HG03045 (cell line): ENCODE results near the gene TPP2.

Experiments
- ATAC-seq: cut with Tn5 transposase; IDR thresholded peaks from one replicate; pipeline ENCODE4 v1.9.1; 2021; ENCODE audit warnings: mild to moderate bottlenecking, moderate library complexity; ENCODE audit not compliant: unreplicated experiment

Gene TPP2

DNA sequence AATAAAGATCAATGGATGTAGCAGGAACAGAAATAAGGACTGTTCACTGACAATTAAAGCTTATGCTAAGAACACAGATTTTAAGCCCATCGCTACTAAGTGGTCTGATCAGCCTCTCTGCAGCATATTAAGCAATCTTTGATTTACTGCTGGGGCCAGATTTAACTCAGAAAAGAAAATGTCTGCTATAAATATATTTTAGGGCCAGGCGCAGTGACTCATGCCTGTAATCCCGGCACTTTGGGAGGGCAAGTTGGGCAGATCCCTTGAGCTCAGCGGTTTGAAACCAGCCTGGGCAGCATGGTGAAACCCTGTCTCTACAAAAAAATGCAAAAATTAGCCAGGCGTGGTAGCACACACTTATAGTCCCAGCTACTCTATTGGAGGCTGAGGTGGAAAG lies 55.1 kb downstream of the TPP2 start:
- ATAC-seq: no peak

DNA sequence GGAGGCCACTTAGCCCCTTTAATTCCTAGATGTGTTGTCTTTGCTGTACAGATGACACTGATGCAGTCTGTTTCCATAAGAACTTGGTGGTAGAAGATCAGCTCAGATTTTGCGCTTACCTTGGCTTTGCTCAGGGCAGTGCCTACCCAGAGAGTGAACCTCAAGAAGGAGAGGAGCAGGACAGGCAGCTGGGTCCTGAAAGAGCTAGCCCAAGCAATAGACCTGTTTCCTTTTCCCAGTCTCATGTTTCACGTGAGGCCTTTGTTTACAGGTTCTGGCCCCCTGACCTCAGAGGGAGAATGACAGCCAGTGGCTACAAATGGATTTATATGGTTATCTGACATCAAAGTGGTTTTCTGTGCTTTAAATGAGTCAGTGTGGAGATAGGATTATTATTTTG lies 58.0 kb downstream of the TPP2 start:
- ATAC-seq: no peak

DNA sequence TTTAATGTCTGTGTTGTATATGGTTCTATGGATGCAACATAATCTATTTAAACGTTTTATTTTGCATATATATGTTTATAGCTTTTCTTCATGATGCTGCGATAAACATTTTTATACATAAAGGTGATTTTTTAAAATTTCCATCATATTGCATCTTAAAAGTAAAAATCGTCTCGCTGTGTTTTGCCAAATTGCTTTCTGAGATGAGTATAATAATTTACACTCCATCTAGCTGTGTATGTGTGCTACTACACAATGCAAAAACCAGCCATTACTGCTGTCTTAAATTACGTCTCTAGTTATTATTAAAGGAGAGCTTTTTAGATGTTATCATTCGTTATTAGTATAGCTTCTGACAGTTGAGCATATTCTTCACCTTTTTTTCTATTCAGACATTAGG lies 60.8 kb downstream of the TPP2 start:
- no peak for ATAC-seq

DNA sequence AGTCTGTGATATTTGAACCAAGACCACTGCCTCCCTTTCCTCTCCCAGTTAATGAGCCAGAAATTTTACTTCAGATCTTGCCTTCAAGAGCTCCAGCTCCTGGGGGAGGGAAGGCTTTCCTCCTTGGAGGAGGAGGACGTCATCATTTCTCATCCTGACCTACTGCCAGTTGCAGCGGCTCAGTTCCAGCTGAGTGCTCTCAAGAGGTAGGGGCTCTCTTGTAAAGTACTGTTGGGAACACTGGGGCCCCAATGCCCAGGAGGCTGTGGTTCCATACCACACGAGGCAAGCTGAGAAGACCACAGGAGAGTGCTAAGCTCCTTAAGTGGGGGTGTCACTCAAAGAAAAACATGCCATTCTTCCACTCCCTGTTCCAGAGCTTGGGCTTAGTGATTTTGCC lies 61.9 kb downstream of the TPP2 start:
- ATAC-seq: no peak

DNA sequence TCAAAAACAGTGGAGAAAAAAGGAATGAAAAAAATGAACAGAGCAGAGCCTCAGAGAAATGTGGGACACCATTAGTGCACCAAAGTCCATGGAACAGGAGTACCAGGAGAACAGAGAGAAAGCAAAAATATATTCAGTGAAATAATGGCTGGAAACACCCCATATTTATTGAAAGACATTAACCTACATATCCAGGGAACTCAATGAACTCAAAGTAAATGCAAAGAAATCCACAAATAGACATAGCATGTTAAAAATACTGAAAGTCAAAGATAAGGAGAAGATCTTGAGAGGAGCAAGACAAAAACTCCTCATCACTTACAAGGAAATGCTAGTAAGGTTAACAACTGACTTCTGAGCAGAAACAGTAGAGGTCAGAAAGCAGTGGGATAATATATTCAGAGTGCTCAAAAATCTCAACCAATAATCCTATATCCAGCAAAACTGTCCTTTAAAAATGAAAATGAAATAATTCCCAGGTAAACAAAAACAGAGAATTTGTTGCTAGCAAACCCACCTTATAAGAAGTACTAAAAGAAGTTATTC lies 62.5 kb downstream of the TPP2 start:
- ATAC-seq: no peak

DNA sequence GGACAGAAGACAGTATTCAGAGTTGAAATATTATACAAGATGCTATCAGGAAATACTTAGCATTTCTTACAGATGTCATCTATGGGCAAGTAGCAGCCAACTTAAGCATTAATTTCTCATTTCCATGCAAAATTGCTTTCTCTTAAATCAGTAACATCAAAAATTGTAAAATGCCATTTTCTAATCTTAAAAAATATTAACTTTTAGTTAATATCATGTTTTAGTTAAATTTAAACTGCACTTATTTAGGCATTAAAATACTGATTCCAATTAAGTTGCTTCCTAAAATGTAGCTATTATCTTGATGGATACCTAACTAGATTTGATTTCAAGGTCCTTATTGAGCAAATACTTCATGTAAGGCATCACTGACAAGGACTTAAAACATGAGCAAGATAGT lies 70.2 kb downstream of the TPP2 start:
- no peak for ATAC-seq

DNA sequence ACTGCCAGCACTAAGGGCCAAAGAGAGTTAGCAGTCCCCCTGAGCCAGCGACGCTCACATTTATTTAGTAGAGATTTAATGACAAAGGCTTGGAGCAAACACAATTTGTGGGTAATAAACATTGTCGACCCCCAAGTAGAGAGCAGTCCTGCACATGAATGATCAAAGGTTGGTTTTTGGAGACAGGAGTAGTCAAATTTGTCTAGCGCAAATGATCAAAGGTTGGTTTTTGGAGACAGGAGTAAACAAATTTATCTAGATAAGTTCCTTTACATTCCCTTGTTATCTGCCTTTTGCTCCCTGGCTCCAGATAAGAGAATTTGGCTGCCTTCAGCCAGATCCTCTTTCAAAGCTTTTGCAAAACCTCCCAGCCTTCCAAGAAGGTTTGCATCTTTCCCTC lies 71.1 kb downstream of the TPP2 start:
- ATAC-seq: no peak

DNA sequence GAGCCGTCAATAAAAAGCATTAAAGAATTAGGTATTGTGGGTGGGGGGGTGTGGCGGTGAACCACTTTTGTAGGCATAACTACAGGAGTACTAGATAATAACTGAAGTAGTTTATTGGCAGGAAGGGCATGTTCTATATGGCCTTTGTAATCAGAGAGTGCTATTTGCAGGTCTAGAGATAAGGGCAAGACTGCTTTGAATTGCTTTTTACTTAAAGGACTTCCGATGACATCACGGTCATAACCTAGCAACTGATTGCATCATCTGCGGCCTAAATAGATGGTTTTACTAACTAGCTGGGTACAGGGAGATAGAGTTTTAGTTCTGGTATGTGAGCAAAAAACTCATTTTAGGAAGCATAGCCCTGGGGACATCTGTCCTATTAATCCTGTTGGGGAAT lies 73.3 kb downstream of the TPP2 start:
- no peak for ATAC-seq

DNA sequence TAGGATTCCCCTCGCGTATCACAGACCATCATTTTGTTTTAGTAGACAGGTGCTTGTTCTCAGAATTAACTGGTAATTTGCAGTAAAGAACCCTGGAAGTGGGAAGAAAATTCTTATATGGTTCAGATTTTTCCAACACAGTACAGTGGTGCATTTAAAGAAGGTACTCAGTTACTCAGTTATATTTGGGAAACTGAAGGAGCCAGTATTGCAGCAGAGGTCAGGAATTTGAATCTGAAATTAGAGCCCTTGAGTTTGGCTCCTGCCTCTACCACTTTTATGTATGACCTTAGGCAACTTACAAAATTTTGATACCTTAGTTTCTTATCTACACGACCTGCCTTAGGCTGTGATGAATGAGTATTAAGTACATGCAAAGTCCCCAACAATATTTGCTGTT lies 78.3 kb downstream of the TPP2 start:
- no peak for ATAC-seq

DNA sequence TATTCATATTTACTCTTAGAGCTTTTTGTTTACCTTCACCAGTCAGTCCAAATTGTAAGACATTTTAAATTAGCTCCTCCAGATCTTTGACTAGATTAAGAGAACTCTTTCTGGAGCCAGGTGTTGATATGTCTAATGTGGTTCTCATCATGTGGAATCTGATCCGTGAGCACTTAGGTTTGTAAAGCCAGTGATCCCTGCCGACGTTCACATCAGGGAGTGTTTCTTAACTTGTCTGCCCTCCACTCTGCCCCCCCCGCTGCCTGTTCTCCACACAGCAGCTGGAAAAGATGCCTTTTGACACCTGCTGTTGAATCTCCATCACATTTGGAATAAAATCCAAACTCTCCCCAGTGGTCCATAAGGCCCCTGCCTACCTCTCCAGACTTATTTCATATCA lies 80.3 kb downstream of the TPP2 start:
- ATAC-seq: no peak

DNA sequence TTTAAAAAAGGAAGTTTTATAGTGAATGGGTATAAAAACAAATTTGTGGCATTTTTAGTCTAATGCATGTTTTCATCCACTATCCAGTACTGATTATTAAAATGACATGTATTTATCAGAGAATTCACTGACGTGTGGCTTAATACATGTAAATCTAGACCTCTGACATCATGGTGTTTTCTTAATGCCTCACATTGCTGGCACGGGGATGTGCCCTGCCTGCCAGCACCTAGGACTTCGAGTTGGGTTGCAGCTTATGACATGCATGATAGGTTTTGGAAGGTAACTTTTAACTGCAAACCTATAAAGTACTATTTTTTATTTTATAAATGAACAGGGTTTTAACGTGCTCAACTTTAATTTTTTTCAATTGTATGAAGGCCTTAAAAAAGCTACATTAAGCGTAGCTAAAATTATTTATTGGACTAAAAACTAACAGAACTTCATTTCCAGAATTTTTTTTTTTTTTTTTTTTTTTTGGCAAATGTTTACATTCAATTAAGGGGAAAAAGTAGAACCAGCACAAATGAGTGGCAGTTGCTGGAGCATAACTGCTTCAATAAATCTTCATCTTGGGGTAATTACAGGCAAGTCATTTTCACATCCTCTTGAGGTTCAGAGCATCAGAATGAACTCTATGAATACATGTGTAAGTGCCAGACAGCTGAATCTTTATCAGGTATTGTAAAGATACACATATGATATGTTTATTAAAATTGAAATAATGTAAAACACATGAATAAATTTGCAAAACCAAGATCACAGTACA lies 81.7 kb downstream of the TPP2 start:
- no peak for ATAC-seq

DNA sequence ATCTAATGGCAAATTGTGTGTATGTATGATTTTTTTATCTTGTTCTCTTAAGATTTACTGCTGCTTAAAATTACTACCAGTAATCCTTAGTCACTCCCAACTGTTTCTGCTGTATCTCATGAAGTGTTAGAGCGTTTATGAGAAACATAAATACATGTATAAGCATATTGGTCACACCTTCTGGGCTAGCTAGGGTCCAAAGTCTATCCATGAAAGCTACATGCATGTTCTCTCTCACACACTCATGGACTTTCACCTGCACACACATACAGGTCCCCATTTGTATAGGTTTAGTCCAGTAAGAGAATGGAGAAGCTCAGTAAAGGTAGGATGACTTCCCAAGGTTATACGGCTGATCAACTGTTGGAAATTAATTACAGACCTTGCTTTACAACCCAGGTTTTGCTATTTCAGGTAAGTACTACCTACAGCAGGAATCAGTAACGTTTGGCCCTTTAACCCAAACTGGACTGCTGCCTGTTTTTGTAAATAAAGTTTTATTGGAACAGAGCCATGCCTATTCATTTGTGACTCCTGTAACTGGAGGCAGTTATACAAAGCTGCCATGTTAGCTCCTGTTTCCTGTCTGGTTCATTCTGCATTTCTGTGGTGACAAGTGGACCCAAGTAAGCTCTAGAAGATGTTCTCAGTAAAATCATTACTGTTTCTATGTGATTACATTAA lies 82.8 kb downstream of the TPP2 start:
- no peak for ATAC-seq

DNA sequence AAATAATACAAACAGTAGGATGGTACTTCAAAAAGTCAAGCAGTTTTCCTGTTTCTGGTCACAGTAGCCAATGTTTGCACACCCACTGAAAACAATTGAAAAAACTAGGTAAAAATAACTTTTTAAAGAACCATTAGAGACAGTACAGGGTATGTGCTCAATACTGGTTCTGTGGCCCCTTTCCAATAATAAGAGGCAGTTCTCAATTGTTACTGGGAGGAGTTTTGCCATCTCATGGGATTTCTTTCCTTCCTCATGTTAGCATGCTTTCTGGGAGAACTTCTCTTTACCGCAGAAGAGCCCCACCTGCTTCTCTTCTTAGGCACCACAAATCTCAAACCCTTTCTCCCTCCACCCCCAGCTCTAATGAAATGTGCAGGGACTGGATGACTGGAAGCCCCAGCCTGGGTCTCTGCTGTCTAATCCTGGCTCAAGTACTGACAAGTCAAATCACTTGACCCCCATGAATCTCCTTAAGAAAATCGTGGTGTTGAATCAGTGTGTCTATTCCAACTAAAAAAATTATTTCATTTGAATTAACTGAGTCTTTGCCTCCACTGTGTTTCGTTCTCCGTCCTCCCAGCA lies 83.4 kb downstream of the TPP2 start:
- no peak for ATAC-seq

DNA sequence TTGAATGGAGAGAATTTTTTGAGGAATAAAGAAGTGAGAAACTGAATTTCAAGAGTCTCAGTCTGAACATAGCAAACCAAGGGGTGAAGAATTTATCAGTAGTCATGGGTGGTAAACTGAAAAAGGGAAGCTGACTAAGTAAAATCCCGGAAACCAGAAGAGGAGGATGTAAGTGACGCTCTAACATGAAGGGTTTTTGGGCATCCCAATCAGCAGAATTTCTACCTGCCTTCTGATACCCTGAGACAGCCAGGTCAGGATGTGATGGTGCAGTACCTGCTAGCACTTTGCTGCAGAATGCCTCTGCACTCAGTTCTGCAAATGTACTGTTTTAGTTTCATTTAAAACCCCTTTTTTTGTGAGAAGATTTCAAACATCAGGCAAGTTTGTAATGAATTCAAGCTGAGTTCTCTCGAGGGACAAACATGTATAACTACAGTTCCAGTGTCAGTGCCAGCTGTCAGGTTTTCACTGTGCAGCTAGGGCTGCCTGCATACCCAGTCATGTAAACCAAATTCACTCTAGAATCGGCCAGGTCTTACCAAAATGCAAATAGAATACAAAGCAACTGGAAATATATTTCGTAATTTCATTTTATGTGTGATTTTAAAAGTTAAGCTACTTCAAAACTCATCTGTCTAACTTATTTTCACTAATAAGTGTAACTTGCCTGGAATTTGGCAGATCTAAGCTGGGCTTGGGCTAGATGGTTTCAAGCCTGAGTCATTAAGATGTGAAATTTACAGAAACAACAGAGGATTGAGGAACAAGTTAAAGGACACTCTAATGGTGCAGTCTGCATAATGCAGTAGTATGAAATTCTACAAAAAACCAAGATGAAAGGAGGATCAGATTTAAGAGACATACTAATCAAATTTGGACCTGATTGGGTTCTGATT lies 84.3 kb downstream of the TPP2 start:
- no peak for ATAC-seq

DNA sequence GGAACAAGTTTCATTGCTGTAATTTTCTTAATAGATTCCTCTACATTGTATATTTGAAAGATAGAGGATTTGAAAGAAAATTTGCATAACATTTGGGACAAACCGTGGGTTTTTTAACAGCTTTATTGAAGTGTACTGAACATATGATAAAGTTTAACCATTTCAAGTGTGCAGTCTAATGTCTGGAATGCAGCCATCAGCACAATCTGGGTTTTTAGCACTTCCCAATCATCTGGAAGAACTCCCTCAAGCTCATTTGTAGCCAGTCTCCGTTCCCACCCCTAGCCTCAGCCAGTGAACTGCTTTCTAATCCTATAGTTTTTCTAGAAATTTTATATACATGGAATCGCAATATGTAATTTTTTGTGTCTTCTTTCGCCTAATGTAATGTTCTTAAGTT lies 85.4 kb downstream of the TPP2 start:
- ATAC-seq: no peak

DNA sequence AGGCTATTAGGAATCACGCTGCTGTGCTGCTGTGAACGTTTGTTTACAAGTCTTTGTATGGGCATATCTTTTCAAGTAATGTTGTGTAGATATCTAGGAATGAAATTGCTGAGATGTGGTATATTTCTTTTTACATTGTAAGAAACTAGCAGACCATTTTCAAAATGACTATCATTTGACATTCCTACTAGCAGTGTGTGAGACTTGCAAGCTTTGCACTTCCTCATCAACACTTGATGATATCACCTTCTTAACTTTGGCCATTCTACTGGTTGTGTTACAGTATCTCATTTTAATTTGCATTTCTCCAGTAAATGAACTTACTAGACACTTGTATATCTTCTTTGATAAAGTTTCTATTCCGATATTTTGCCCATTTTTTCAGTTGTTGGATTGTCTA lies 85.9 kb downstream of the TPP2 start:
- no peak for ATAC-seq

DNA sequence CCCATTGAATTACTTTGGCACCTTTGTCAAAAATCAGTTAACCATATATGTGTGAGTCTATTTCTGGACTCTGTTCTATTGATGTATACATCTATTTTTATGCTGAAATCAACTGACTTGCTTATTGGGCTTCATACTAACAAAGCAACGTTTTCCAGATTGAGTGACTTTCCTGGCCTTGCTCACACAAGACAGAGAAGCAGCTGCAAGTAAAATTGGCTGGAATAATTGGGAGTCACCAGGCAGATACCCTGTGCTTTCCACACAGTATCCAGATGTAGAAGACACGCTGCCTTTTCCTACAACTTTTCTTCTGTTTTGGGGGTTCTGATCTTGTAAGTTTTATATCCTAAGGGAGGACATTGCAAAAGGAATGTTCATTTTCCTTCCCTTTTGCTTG lies 86.9 kb downstream of the TPP2 start:
- no peak for ATAC-seq

DNA sequence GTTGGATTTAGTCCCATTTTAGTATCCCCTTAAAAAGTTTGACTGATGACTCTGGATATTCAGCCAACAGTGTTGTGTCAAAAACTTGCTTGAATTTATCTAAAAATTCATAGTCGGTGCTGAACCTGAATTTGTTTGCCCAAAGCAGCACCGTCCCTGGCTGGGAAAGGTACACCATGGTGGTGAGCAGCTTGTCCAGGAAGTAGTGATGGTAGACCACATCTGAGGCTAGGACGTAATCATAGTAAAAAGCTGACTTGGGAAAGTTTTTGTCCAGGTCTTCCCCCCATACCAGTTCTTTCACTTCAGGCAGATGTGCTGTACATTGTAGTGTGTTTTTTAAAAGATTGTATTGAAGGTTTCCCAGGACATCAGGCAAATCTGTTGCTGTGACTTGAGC lies 89.2 kb downstream of the TPP2 start:
- ATAC-seq: no peak

DNA sequence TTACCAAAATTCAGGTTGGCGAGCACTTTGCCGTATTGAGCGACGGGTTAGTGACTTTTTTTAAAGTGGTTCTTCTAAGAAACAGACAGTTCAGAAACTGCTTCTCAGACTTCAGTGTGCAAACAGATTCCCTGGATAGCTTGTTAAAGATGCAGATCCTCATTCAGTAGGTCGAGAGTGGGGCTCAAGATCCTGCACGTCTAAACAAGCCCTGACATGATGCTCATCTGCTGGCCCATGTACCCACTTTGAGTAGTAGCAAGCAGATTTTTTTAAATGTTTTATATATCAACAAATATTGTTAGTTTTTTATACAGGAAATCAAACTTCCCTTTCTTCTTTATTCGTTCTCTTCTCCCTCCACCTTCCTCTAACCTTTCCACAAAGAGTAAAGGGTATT lies 90.7 kb downstream of the TPP2 start:
- no peak for ATAC-seq

DNA sequence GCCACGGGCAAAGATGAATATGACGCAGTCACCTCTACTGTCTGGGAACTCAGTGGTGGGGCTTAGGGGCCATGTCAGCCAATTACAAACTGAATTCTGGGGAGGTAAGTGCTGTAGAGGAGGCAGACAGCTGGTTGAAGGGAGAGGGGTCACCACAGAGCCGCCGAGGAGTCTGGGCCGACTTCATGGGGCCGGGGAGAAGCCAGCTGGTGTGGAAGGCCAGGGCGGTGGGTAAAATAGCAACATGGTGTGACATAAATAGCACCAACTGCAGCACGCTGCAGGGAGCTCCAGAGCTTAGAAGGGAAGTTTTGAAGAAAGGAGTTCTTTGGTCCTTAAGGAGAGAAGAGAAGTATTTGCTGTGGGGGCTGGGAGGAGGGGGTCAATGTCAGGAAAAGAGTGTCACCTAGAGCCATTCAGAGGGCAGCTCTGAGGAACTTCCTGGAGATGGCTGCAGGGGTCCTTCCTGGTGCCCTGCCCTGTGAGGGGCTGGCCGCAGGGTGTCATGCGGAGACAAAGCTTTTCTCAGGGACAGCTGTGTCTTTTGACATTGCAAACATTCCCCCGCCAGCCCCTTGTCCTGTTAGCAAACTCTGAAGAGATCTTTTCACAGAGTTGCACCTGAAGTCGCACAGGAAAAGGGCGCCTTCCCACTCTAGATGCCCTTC lies 91.7 kb downstream of the TPP2 start:
- no peak for ATAC-seq

DNA sequence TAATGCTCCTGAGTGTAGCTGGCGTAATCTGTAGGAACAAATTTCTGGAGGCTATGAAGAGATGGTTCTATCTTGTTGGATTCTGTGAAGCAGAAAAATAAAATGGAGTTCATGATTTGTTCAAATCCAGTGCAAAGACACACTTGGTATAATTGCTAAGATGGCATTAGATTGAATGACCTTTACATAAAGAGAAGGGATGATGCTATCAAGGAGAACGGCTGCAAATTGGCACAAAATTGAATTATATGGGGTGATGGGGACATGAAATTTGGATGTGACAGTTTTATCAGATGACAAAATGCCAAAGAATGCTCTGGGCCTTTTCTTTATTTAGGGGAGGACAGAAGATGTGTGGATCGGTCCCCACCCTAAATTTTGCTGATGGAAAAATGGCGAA lies 94.1 kb downstream of the TPP2 start:
- no peak for ATAC-seq
